Left colon (tissue), 2 donors: ENCODE measurements around the gene NRXN3. TPM values are rescaled to one million over a fixed set of nuclear protein-coding genes. Genes with fewer than 3 reads are reported as not detected.
A peak's percentile ranks its signal among the peaks of the same experiment; 100 is the strongest.

ENCODE experiments used
- ATAC-seq: fragments of 200-7000 bp; cut with Tn5 transposase; one replicate; pipeline ENCODE4 v1.9.1; 2020; ENCODE audit warnings: mild to moderate bottlenecking, moderate library complexity
- DNase-seq, 2 donors: peaks; one replicate each; pipeline ENCODE4 v3.0.0-alpha.2; 2020
- intact Hi-C, 2 donors: fragments of 100-400 bp; cut with DNase I in 1 of 2; cut with micrococcal nuclease in 1 of 2; formaldehyde crosslinking; loops; one replicate each; pipeline versions ENCODE4 v1.11.2 to v1.14.0; 2022; cut with DNase I, micrococcal nuclease
- total RNA-seq, 2 donors: library from RNA; stranded (reverse); fragmentation: NEBNext Ultra II Directional; extraction: Animal tissue kit (Norgen Biotek cat#: 25700); gene quantifications; one replicate each; pipeline ENCODE4 v1.2.1, GENCODE V29; 2021
- donor health status: DM: no; HTN: no; CAD: no.
- donor health status: DM: yes; HTN: yes; CAD: no.

Gene NRXN3
- total RNA-seq, 2 donors from 2014 or later = 1.8 to 5.6 TPM

- DNase-seq (no peak), ATAC-seq (no peak)
- intact Hi-C loops = no loop called here
Measured at GRCh38 chr14:79852950-79853744, 1683.0 kb downstream of the NRXN3 start.

- ATAC-seq (no peak), DNase-seq (no peak)
- intact Hi-C loops = no loop called here
Measured at GRCh38 chr14:79855789-79856188, 1685.6 kb downstream of the NRXN3 start.

GRCh38 chr14:79856381-79856780 lies 1686.2 kb downstream of the NRXN3 start:
- intact Hi-C loops = no loop called here
- ATAC-seq = no peak

GRCh38 chr14:79861111-79861510 lies 1690.9 kb downstream of the NRXN3 start:
- intact Hi-C loops = no loop called here
- no peak for ATAC-seq

More at GRCh38 chr14:79856381-79856780, 1686.2 kb downstream of the NRXN3 start:
- no peak for DNase-seq

GRCh38 chr14:79862045-79862444 lies 1691.9 kb downstream of the NRXN3 start:
- ATAC-seq (no peak), DNase-seq (no peak)
- intact Hi-C loops = no loop called here

More at GRCh38 chr14:79861111-79861510, 1690.9 kb downstream of the NRXN3 start:
- DNase-seq = no peak

- DNase-seq (no peak), ATAC-seq (no peak)
- intact Hi-C loops = no loop called here
Measured at GRCh38 chr14:79871136-79871535, 1701.0 kb downstream of the NRXN3 start.

- intact Hi-C loops = no loop called here
- no peak for ATAC-seq
Measured at GRCh38 chr14:79878229-79878628, 1708.1 kb downstream of the NRXN3 start.

GRCh38 chr14:79878785-79879184 lies 1708.6 kb downstream of the NRXN3 start:
- DNase-seq (no peak), ATAC-seq (no peak)
- intact Hi-C loops = no loop called here

More at GRCh38 chr14:79878229-79878628, 1708.1 kb downstream of the NRXN3 start:
- no peak for DNase-seq

GRCh38 chr14:79881299-79881698 lies 1711.1 kb downstream of the NRXN3 start:
- ATAC-seq (no peak), DNase-seq (no peak)
- intact Hi-C loops = no loop called here

GRCh38 chr14:79890527-79890926 lies 1720.4 kb downstream of the NRXN3 start:
- ATAC-seq = peak; percentile 81
- no peak for DNase-seq
- intact Hi-C loops = no loop called here

- intact Hi-C loops = no loop called here
- no peak for DNase-seq
Measured at GRCh38 chr14:79896009-79896408, 1725.8 kb downstream of the NRXN3 start.

GRCh38 chr14:79899610-79900009 lies 1729.4 kb downstream of the NRXN3 start:
- no peak for ATAC-seq
- DNase-seq = no peak
- intact Hi-C loops = no loop called here

More at GRCh38 chr14:79896009-79896408, 1725.8 kb downstream of the NRXN3 start:
- ATAC-seq = peak; percentile 90

GRCh38 chr14:79904497-79904896 lies 1734.3 kb downstream of the NRXN3 start:
- DNase-seq = no peak
- intact Hi-C loops = no loop called here
- ATAC-seq = no peak

GRCh38 chr14:79906994-79907393 lies 1736.8 kb downstream of the NRXN3 start:
- no peak for DNase-seq
- intact Hi-C loops = no loop called here
- no peak for ATAC-seq

GRCh38 chr14:79910086-79910485 lies 1739.9 kb downstream of the NRXN3 start:
- DNase-seq (no peak), ATAC-seq (no peak)
- intact Hi-C loops = no loop called here

- ATAC-seq = peak; percentile 49
Measured at GRCh38 chr14:79911744-79912143, 1741.6 kb downstream of the NRXN3 start.

GRCh38 chr14:79914595-79914994 lies 1744.4 kb downstream of the NRXN3 start:
- no peak for ATAC-seq
- intact Hi-C loops = no loop called here

More at GRCh38 chr14:79911744-79912143, 1741.6 kb downstream of the NRXN3 start:
- DNase-seq = no peak
- intact Hi-C loops = no loop called here

GRCh38 chr14:79915406-79915805 lies 1745.2 kb downstream of the NRXN3 start:
- ATAC-seq (no peak), DNase-seq (no peak)
- intact Hi-C loops = no loop called here

More at GRCh38 chr14:79914595-79914994, 1744.4 kb downstream of the NRXN3 start:
- DNase-seq = no peak

- intact Hi-C loops = no loop called here
- no peak for DNase-seq
- ATAC-seq = no peak
Measured at GRCh38 chr14:79916281-79916680, 1746.1 kb downstream of the NRXN3 start.

- intact Hi-C loops = no loop called here
- no peak for DNase-seq
- ATAC-seq = no peak
Measured at GRCh38 chr14:79916892-79917291, 1746.7 kb downstream of the NRXN3 start.
